Occipital lobe (tissue), 2 donors: ENCODE measurements around the gene BTBD9. TPM values are rescaled to one million over a fixed set of nuclear protein-coding genes. Genes with fewer than 3 reads are reported as not detected.
"Not testable (repeated sequence)": the region's sequence is repeated elsewhere in the genome, so short reads cannot be mapped to it uniquely, and the experiment has no call there.

ENCODE experiments used
- DNase-seq: peaks from one replicate; lab custom pipeline; 2025; lab: John Stamatoyannopoulos, UW
- total RNA-seq: library from RNA; depleted of rRNA; stranded (reverse); fragments of >200 nt; gene quantifications from one replicate; pipeline ENCODE4 v1.2.3, GENCODE V29; 2014

The BTBD9 gene
- total RNA-seq, 1 donor from 2014 or later, result 38.1 TPM

DNA sequence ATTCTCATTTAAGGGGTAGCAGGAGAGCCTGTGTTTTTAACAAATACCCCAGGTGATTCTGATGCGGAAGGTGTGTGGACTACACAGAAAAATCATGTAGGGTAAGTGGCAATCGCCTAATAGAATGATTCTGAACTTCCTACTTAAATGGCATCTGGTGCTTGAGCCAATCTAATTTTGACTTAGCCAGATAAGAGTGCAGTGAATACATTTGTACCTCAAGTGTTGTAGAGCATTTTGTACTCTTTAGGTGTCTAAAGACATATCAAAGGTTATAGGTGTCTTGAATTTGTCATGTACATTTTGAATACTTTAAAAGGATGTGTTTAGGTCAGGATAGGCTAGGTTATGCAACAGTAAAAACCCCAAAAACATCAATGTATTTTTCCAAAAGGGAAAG, 10.0 kb upstream of the BTBD9 start:
- no peak for DNase-seq

DNA sequence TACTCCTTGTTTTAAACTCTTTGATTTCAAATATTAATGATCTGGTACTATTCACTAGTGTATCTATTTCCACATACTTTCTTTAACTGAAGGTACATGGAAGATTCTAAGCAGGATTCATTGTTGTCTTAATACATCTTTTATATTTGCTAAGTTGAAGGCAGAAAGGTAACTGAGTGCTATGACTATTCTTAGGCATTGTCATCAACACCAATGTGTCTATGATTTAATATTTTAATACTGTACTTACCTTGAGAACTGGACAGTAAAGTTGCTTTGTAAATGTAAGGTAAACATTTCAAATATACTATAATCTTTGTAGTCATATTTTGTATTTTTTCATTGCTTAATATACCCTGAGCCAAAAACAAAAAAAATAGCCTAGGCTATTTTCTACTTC, 8.9 kb upstream of the BTBD9 start:
- DNase-seq, result no peak

DNA sequence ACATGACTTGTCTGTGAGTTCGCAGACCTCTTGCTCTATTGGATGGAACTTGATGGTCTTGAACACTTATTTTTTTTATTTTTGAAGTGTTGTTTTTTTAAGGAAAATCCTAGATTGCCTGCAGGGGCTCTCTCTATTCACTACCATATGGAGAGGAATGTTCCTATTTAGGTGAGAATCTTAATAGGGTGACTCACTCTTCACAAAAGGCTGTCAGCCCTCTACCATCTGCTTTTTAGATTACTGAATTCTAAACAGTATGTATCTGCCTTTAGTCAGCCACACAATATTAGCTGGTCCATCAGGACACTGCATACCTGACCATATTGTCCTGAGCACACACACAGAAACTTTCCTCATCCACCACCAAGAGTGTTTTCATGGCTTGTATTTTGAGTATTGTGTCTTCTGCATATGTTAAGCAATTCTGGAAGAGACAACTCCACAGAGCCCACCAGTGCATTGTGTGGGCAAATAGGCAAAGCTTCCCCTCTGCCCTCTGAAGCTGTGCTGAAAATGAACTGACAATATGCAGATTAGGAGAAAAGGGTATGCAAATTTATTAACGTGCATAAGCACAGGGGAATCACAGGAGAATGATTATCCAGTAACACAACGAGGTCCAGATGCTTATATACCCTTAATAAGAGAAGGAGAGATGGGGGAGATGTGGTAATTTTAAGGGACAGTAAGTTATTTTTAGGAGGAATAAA, 6.6 kb upstream of the BTBD9 start:
- DNase-seq, result no peak

DNA sequence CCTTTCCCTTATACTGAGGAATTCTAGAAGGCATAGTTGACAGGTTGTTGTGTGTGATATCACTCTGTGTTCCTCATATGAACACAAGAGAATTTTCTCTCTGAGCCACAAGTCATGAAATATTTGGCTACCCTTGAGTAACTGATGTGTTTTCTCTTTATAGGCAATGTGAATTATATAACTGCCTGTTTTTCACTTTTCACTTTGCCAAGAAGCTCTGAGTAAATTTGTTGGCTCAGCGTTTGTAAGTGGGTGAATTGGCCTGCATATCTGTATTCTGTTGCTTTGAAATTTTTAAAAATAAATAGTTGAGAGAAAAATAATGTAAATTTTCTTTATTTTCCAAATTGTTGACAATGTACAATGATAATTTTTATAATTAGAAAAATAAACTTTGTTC, 5.2 kb upstream of the BTBD9 start:
- no peak for DNase-seq

DNA sequence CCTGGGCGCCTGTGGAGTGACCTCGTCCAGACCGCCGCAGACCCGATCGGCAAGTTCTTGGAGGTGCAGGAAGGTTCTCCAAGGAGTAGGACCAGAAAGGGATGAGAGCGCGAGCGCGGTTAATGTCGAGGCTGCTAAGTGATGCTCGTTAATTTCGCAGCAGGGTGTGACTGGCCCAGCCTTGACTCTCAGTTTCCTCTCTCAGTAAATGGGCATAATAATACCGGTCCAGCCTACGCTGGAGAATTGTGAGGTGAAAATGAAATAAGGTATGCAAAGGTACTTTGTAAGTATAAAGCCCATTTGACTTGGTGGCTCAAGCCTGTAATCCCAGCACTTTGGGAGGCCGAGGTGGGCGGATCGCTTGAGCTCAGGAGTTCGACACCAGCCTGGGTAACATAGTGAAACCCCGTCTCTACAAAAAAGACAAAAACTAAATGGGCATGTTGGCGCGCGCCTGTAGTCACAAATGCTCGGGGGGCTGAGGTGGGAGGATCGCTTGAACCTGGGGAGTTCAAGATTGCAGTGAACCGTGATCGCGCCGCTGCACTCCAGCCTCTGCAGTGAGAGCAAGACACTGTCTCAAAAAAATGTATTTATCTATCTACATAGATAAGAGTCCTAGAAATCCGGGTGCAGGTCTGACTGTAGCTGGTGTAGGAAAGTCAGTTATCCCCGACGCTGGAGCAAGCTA, 634 bp upstream of the BTBD9 start:
- DNase-seq, result no peak

DNA sequence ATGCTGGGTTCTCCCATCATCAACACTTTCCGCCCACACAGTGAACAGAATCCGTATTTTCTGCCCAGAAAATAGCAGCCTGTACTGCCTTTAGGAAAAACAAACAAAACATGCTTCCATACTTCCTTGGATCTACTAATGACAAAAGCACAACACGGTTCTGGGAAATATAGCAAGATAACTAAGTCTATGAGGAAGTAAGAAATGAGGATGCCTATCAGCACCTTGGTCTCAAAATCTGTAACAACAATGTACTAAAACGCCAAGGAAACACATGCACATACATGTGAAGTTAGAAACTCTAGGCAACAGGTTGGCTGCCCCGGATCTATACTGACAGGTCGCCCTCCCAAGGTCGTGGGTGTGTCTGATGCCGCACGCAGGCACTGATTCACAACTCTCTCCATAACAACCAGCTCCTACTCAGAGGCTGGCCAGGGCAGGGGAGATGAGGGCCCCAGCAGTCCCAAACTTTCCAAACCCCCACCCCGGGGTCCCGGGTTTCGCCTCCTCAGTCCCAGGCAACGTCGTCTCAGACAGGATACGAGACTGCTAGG, 710 bp downstream of the BTBD9 start:
- no peak for DNase-seq

DNA sequence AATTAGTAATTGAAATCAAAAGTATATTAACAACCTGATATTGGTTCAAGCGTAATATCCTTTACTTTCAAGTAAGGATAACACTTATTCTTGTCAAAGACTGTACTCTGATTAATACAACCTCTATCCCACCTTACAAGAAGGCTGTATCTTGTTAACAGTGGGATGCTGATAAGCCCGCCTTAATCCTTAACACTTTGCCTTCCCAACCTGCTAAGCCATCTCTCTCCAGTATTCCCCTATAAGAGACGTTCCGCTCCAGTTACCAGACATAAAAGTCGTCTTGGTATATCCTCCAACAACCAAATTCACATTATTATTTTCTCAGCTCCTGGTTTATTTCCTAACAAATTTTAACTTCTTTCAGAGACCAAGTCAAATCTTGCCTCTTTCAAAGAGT, 2.0 kb downstream of the BTBD9 start:
- DNase-seq, result no peak

DNA sequence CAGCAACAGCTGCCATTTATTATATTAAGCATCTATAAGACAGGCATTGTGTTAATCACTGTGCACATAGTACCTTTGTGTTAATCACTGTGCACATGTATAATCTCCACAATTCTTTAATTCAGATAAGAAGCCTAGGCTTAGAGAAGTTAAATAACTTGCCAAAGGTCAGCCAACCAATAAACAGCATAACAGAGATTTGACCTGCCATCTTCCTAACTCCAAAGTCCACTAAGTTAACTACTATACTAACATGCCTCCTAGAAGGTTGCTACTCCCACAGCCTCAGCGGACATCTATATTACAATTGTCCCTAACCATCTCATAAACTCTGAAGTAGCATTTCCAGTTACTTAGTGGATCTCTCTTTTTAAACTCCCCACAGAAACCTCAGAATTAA, 3.7 kb downstream of the BTBD9 start:
- no peak for DNase-seq

DNA sequence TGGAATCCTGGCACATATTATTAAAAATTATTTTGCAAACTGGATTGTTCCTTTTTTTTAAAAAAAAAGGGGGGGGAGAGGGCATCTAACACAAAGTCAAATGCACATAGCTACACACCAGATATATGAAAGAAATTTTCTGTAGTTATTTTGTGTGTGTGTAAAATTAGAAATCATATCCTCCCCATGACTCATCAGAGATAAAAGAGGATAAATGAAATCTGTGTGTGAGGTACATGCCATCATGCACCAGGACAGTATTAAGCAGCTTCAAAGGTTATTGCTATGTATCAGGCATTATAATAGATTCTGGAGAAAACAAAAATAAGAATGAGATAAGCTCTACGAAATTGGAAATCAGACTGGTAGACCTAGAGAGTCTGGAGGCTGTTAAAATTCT, 5.2 kb downstream of the BTBD9 start:
- no peak for DNase-seq

DNA sequence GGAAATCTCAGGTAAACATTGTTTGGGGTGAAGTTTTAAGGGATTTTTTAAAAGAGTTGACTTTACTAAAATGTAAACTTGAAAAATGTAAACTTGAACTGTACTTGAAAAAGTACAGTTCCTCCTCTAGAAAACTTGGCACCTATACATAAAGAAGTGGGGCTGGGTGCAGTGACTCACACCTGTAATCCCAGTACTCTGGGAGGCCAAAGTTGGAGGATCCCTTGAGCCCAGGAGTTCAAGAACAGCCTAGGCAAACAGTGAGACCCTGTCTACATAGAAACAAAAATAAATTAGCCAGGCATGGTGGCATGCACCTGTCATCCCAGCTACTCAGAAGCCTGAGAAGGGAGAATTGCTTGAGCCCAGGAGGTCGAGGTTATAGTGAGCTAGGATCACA, 7.2 kb downstream of the BTBD9 start:
- DNase-seq, result no peak

DNA sequence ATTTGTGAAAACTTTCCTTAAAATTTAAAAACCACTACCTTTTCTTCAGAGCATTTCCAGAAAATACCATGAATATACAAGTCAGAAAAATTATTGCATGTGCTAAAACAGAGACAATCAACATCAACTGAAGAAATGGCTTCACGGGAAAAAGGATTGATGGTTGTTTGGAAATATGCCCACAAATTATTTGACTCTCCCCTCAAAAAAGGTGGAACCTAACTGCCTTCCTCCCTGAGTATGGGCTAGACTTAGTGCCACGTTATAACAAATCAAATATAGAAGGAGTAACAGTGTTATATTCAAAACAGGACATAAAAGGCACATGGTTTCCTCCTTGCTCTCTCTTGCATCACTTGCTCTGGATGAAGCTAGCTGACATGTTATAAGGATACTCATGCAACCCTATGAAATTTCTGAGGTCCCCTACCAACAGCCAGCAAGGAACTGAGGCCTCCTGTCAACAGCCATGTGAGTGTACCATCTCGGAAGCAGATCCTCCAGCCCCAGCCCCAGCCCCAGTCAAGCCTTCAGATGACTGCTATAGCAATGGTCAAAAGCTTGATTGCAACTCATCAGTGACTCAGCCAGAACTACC, 8.4 kb downstream of the BTBD9 start:
- no peak for DNase-seq

DNA sequence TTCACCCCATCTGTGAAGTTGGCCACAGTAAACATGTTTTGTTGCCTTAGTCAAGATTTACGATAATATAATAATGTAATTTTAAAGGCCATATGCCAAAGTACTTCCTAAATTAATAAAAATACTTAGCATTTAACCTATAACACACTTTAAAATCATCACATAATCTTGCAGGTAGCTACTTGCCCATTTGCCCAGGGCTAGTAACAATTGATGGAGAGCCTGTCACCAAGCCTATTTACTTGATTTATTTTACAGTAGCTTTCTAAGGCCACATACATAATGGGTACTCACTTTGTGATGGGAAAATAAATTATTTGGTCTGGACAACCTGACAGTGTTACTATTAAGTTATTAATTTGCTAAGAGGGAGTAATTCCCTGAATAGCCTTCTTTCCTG, 14.5 kb downstream of the BTBD9 start:
- DNase-seq, result no peak

DNA sequence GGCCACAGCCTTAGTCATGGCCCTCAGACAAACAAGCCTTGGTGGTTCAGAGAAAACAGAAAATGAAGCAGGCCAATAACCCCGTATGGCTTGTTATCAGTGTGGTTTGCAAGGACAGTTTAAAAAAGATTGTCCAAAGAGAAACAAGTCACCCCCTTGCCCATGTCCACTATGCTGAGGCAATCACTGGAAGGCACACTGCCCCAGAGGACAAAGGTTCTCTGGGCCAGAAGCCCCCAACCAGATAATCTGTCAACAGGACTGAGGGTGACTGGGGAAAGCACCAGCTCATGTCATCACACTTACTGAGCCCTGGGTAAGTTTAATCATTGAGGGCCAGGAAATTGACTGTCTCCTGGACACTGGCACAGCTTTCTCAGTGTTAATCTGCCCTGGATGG, 20.4 kb downstream of the BTBD9 start:
- not testable (repeated sequence) for DNase-seq

DNA sequence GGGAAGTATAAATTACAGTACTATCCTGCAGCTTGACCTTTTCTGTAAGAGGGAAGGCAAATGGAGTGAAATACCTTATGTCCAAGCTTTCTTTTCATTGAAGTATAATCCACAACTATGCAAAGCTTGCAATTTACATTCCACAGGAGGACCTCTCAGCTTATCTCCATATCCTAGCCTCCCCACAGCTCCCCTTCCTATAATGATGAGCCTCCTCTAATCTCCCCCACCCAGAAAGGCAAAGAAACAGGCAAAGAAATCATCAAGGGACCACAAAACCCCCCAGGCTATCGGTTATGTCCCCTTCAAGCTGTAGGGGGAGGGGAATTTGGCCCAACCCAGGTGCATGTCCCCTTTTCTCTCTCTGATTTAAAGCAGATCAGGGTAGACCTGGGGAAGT, 21.4 kb downstream of the BTBD9 start:
- DNase-seq, result not testable (repeated sequence)

DNA sequence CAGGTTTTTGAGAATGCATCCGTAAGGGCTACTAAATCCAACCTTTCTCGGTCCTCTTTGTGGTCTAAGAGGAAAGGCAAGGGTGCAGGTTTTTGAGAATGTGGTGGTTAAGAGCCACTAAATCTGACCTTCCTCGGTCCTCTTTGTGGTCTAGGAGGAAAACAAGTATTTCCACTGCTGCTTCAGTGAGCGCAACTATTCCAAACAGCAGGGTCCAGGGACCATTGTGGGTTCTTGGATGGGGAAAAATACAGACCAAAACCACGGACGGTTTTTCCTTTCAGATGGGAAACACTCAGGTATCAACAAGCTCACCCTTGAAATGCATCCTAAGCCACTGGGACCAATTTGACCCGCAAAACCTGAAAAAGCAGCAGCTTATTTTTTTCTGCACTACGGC, 21.9 kb downstream of the BTBD9 start:
- no peak for DNase-seq

DNA sequence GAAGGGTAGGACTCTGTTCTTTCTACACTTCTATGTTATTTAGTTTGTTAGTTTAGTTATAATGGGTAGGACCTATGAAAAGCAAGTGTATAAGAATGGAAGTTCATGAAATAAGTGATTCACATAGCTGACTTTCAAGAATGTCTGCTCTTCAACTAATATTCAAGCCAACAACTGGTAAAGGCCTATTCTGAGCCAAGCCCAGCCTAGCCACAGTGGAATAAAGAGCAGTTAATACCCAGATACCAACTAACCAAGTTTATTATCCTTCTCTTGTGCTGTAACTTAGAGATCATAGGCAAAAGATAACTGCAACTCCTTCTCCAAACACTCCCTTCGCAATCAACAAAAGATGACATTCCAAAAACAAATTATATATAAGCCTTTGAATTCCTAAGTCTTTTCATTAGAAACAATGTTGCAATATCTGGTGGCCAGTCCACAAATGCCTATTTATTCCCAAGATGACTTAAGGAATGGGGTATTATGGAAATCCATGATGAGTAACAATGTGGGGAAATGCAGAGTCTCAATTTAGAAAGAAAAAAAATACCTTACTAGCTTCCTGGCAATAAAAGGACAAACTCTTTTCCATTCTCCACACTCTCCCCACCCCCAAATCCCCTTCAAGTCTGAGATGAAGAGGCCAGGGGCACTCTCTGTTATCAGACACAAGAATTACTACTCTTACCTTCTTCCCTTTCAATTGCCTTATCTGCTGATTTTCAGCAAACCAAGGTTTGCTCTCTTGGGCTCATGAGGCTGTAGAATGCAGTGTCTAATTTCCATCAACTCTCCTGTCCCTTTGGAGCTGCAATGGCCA, 27.4 kb downstream of the BTBD9 start:
- no peak for DNase-seq

DNA sequence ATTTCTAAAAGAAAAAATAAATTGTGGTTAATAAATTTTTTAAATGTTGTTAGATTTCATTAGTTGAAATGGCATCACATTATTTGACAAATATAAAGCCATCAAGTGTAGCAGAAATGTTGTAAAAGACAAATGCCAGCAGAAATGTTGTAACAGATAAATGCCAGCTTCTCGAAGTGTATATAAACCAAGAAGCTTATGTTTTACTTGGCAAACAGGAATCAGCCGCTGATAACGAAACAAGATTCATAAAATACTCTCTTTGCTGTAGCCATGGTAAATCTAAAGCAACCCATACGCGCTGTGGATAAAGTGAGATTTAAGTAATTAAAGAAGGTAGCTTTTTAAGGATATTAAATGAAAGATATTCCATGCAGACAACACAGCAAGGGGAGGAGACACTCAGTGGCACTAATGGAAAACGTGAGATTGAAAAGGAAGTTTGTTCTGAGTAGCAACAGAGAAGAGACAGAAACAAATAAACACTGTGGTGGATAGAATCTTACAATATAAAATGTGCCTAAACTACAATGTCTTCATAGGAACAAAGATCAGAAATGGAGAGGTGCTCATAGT, 29.6 kb downstream of the BTBD9 start:
- no peak for DNase-seq

DNA sequence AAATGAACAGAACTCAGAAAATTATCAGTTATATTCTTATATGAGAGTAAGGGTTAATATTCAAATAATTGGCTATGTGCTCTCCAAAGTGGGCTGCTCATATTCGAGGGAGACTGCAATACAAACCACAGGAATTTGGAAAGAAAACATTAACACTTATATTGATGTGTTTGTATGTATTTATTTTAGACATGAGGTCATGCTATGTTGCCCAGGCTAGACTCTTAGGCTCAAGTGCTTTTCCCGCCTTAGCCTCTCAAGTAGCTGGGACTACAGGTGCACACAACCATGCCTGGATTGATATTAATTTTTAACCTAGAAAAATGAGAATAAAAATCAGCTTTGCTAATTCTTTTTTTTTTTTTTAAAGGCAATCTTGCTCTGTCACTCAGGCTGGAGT, 35.0 kb downstream of the BTBD9 start:
- DNase-seq, result no peak

DNA sequence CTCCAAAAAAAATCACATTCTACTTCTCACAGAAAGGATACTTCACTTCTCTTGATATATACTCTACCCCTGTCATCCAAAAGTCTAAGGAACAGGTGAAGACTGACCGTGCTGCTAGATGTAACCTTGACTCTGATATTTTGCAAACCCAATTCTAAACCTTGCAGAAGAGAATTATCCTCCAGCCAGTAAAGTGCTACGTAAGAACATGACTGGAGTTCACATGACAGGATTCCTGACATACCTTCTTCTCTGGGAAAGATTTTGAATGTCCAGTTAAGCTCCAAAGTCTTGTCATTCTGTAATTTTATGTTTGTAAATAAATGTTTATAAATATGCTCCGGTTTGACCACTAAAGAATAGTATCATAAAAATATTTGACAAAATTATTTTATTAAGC, 35.8 kb downstream of the BTBD9 start:
- DNase-seq, result no peak

DNA sequence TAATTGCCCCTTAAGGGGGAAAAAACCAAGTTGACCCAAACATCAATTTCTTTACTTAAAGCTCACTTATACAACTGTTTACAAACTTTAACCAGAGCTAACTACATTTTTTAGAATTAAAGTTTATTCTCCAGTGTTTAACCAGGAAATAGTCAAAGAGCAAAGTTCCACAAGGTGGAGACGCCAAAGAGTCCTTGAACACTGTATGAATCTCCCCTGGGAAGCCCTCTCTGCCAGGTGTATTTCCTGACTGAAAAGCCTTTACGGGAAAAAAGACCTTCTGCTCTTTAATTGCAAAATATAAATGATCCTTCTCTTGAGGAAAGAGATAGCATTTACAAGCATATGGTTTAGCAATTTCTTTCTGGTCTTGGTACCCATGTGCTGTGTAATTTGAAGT, 36.2 kb downstream of the BTBD9 start:
- no peak for DNase-seq

DNA sequence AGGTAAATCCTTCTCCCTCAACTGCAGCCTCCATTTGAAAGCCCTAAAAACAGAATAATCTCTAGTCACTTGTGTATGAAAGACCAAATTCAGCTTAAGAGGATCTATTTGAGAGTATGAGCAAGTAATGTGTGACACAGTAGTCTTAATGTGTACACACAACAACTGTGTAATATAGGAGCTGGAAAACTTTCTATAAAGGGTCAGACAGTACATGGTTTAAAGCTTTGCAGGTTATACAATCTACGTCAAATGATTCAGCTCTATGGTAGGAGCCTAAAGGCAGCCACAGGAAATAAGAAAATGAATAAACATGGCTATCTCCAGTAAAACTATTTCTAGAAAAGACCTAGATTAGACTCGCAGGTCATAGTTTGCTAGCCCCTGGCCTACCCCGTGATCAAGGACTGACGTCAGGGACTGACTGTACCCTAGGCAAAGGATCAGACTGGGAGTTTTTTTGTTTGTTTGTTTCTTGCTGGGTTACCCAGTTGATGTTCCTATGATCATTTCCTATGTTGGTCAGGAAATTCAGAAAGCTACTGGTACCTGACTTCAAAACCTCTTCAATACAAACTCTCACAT, 39.7 kb downstream of the BTBD9 start:
- DNase-seq, result no peak
